Endothelial cell (in vitro differentiated cells): ENCODE data around the gene DQX1. TPM values are rescaled to one million over a fixed set of nuclear protein-coding genes. Genes with fewer than 3 reads are reported as not detected.
A peak's percentile ranks its signal among the peaks of the same experiment; 100 is the strongest.

Source experiments
- DNase-seq: peaks from one replicate; pipeline ENCODE4 v3.0.0; 2021; ENCODE audit warnings: low spot score
- H3K27ac Mint-ChIP-seq: one replicate; pipeline ENCODE4 v1.8.0; 2021; ENCODE audit warnings: mixed read lengths, inconsistent platforms; ENCODE audit not compliant: unreplicated experiment
- H3K27me3 Mint-ChIP-seq: one replicate; pipeline ENCODE4 v1.8.0; 2021; ENCODE audit warnings: mild to moderate bottlenecking, moderate library complexity, mixed read lengths, inconsistent platforms; ENCODE audit not compliant: unreplicated experiment
- H3K36me3 Mint-ChIP-seq: one replicate; pipeline ENCODE4 v1.8.0; 2021; ENCODE audit warnings: mild to moderate bottlenecking, low read depth, mixed read lengths, inconsistent platforms; ENCODE audit not compliant: unreplicated experiment
- H3K4me1 Mint-ChIP-seq: one replicate; pipeline ENCODE4 v1.8.0; 2021; ENCODE audit warnings: mild to moderate bottlenecking, mixed read lengths, inconsistent platforms; ENCODE audit not compliant: unreplicated experiment
- H3K4me3 Mint-ChIP-seq: one replicate; pipeline ENCODE4 v1.8.0; 2021; ENCODE audit warnings: mild to moderate bottlenecking, mixed read lengths, inconsistent platforms; ENCODE audit not compliant: unreplicated experiment
- H3K9me3 Mint-ChIP-seq: one replicate; pipeline ENCODE4 v1.8.0; 2021; ENCODE audit warnings: mixed read lengths, inconsistent platforms; ENCODE audit not compliant: unreplicated experiment
- long read RNA-seq: library from polyadenylated mRNA; unstranded; transcript quantifications from one replicate; pipeline ENCODE4 v2.0.0, GENCODE V29; 2020; ENCODE audit not compliant: unreplicated experiment
- total RNA-seq: library from RNA; stranded (reverse); fragmentation: NEBNext Ultra II Directional; extraction: Animal tissue kit (Norgen Biotek cat#: 25700); gene quantifications from one replicate; pipeline ENCODE4 v1.2.1, GENCODE V29; 2021; ENCODE audit not compliant: unreplicated experiment
- TF ChIP-seq, protein P1 (sequence below): fragments of 200-600 bp; sonication (generic); IDR thresholded peaks from one replicate; pipeline ENCODE4 v1.5.0; 2021; ENCODE audit warnings: antibody characterized with exemption; ENCODE audit not compliant: unreplicated experiment

DQX1 gene
- 3.5 TPM for total RNA-seq
- long read RNA-seq, partial matches to known transcripts, result 0 of 1 reads
- long read RNA-seq, other reads (novel, unspliced or antisense), result 1 of 1 reads

GRCh38 chr2:74525717-74526648 is at the start of gene DQX1:
DQX1 (minus strand) TSS chr2:74526231; CDS start chr2:74525729, 502 bp downstream.
- Mint-ChIP-seq H3K4me1 (peaks cover 21% of the 10 kb centered on the region), H3K9me3 (no peaks in the 10 kb centered on the region), H3K36me3 (peaks cover 33% of the 10 kb centered on the region), H3K27me3 (peaks cover 11% of the 10 kb centered on the region), H3K27ac (peak within 1 kb of the TSS; percentile 61), H3K4me3 (peak within 1 kb of the TSS; percentile 81)
- DNase-seq, result no peak
- TF ChIP-seq, protein P1, sequence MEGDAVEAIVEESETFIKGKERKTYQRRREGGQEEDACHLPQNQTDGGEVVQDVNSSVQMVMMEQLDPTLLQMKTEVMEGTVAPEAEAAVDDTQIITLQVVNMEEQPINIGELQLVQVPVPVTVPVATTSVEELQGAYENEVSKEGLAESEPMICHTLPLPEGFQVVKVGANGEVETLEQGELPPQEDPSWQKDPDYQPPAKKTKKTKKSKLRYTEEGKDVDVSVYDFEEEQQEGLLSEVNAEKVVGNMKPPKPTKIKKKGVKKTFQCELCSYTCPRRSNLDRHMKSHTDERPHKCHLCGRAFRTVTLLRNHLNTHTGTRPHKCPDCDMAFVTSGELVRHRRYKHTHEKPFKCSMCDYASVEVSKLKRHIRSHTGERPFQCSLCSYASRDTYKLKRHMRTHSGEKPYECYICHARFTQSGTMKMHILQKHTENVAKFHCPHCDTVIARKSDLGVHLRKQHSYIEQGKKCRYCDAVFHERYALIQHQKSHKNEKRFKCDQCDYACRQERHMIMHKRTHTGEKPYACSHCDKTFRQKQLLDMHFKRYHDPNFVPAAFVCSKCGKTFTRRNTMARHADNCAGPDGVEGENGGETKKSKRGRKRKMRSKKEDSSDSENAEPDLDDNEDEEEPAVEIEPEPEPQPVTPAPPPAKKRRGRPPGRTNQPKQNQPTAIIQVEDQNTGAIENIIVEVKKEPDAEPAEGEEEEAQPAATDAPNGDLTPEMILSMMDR, result no peak

GRCh38 chr2:74575320-74575719 is 49.3 kb upstream of the DQX1 start:
- no peak for DNase-seq
- Mint-ChIP-seq H3K36me3 (no peaks in the 10 kb centered on the region), H3K27ac (no peak overlapping the region), H3K27me3 (no peaks in the 10 kb centered on the region), H3K4me1 (peaks cover 29% of the 10 kb centered on the region), H3K9me3 (no peaks in the 10 kb centered on the region), H3K4me3 (no peak overlapping the region)
- TF ChIP-seq, protein P1, result no peak

GRCh38 chr2:74573747-74574562 is 47.9 kb upstream of the DQX1 start:
- no peaks in the 10 kb centered on the region for H3K36me3 Mint-ChIP-seq
- no peaks in the 10 kb centered on the region for H3K27me3 Mint-ChIP-seq
- DNase-seq, result no peak
- no peak overlapping the region for H3K4me3 Mint-ChIP-seq
- H3K4me1 Mint-ChIP-seq, result peaks cover 29% of the 10 kb centered on the region
- TF ChIP-seq, protein P1, result no peak
- no peaks in the 10 kb centered on the region for H3K9me3 Mint-ChIP-seq
- H3K27ac Mint-ChIP-seq, result peak overlapping the region; percentile 83

DNA sequence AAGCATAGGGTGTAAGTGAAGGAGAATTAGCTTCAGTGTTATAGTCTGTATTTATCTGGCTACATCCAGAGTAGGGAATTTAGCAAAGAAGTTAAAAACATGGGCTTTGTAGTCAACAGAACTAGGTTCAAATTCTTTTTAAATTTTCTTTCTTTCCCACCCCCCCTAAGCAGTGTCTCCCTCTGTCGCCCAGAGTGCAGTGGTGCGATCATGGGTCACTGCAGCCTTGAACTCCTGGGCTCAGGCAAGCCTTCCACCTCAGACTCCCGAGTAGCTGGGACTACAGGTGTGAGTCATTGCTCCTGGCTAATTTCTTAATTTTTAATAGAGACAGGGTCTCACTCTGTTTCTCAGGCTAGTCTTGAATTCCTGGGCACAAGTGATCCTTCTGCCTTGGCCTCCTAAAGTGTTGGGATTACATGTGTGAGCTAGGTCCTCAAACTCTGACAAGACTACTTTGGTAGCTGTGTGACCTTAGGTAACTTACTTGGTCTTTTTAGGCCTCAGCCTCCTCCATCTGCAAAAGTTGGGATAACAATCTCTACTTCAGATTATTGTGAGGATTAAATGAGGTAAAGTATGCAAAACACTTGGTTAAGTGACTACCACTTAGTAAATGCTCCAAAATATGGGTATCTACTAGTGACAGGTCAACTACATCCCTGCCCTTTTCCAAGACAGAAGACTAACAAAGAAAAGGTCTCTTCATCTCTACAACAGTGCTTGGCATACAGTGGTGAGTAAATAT is 46.3 kb upstream of the DQX1 start:
- Mint-ChIP-seq H3K4me3 (no peak overlapping the region), H3K27ac (no peak overlapping the region), H3K9me3 (no peaks in the 10 kb centered on the region), H3K4me1 (peaks cover 24% of the 10 kb centered on the region), H3K27me3 (peaks cover 2% of the 10 kb centered on the region), H3K36me3 (no peaks in the 10 kb centered on the region)
- TF ChIP-seq, protein P1, result no peak
- DNase-seq, result no peak
